Gastrocnemius medialis (tissue), 4 donors: ENCODE results near the gene C4orf51. TPM values are rescaled to one million over a fixed set of nuclear protein-coding genes. Genes with fewer than 3 reads are reported as not detected.
"Not testable (repeated sequence)": the region's sequence is repeated elsewhere in the genome, so short reads cannot be mapped to it uniquely, and the experiment has no call there.

Experiments
- ATAC-seq, 2 donors: fragments of 150-250 bp; one replicate each; pipeline ENCODE4 v1.9.1; 2016
- DNase-seq, 2 donors: peaks; one replicate each; pipeline ENCODE4 v3.0.0-alpha.2; 2019
- H3K27ac ChIP-seq, 4 donors: fragments of 200-600 bp; sonication (generic); 1 replicate in 1 of 4; 2 replicates in 3 of 4; pipeline ENCODE4 v1.5.1; 2016 to 2018; ENCODE audit warnings: mild to moderate bottlenecking in 2 of 4, moderate library complexity in 1 of 4
- H3K27me3 ChIP-seq, 3 donors: fragments of 200-600 bp; sonication (generic) in 2 of 3; 1 replicate in 1 of 3; 2 replicates in 2 of 3; pipeline versions ENCODE4 v1.5.1 to v1.6.0; 2016 to 2019; ENCODE audit warnings: mild to moderate bottlenecking in 1 of 3, moderate library complexity in 1 of 3
- H3K36me3 ChIP-seq, 2 donors: fragments of 200-600 bp; sonication (generic) in 1 of 2; one replicate each; pipeline ENCODE4 v1.5.1; 2017 to 2018
- H3K4me1 ChIP-seq, 2 donors: fragments of 200-600 bp; sonication (generic) in 1 of 2; one replicate each; pipeline ENCODE4 v1.5.1; 2016 to 2017; ENCODE audit warnings: mild to moderate bottlenecking in 2 of 2
- H3K4me3 ChIP-seq, 4 donors: fragments of 200-600 bp; sonication (generic) in 3 of 4; 1 replicate in 1 of 4; 2 replicates in 3 of 4; pipeline ENCODE4 v1.5.1; 2016 to 2019; ENCODE audit warnings: mild to moderate bottlenecking in 2 of 4
- H3K9me3 ChIP-seq, 3 donors: fragments of 200-600 bp; sonication (generic) in 2 of 3; 1 replicate in 1 of 3; 2 replicates in 2 of 3; pipeline ENCODE4 v1.5.1; 2016 to 2019
- POLR2A ChIP-seq, 2 donors: fragments of 450-650 bp; IDR thresholded peaks; one replicate each; pipeline ENCODE4 v1.6.1; 2017; ENCODE audit warnings: antibody characterized with exemption in 2 of 2, mild to moderate bottlenecking in 2 of 2, moderate library complexity in 2 of 2
- in situ Hi-C, 4 donors: fragments of 200-750 bp; cut with MboI; loops; one replicate each; pipeline versions ENCODE4 v1.15.0 to v1.8.0; 2017; ENCODE audit warnings: low sequenced_read_pairs in 4 of 4
- intact Hi-C: fragments of 100-400 bp; cut with DNase I; formaldehyde crosslinking; loops from one replicate; pipeline ENCODE4 v1.15.1; 2023; ENCODE audit warnings: low total_unique reads
- total RNA-seq, 4 donors: library from RNA; depleted of rRNA; stranded (reverse); fragments of >200 nt; gene quantifications; one replicate each; pipeline versions ENCODE4 v1.1.0 to v1.2.3, GENCODE V29; 2016
- TF ChIP-seq, protein P1 (sequence below), 5 experiments: fragments of 450-650 bp in 3 of 5; fragments of 200-600 bp in 2 of 5; sonication (generic) in 2 of 5; IDR thresholded peaks in 4 of 5; conservative IDR thresholded peaks in 1 of 5; 1 replicate in 4 of 5; 2 replicates in 1 of 5; pipeline ENCODE4 v1.5.1; 2016 to 2019; ENCODE audit warnings: antibody characterized with exemption in 5 of 5, mild to moderate bottlenecking in 3 of 5, moderate library complexity in 3 of 5

C4orf51 gene
- total RNA-seq, 4 donors from 2014 or later, result not detected

- TF ChIP-seq, protein P1, sequence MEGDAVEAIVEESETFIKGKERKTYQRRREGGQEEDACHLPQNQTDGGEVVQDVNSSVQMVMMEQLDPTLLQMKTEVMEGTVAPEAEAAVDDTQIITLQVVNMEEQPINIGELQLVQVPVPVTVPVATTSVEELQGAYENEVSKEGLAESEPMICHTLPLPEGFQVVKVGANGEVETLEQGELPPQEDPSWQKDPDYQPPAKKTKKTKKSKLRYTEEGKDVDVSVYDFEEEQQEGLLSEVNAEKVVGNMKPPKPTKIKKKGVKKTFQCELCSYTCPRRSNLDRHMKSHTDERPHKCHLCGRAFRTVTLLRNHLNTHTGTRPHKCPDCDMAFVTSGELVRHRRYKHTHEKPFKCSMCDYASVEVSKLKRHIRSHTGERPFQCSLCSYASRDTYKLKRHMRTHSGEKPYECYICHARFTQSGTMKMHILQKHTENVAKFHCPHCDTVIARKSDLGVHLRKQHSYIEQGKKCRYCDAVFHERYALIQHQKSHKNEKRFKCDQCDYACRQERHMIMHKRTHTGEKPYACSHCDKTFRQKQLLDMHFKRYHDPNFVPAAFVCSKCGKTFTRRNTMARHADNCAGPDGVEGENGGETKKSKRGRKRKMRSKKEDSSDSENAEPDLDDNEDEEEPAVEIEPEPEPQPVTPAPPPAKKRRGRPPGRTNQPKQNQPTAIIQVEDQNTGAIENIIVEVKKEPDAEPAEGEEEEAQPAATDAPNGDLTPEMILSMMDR (IDR thresholded peaks at IDR 0.05 in 4 of 5, conservative IDR thresholded peaks at IDR 0.05 in 1 of 5), result no peak
- TF ChIP-seq POLR2A (IDR thresholded peaks at IDR 0.05), result no peak
- intact Hi-C loops (loop anchor here (2.0 to 5.0 kb wide), 4 partner anchors 15 to 200 kb away; partner anchors contain the start of gene SMAD1), in situ Hi-C loops (no loop called here)
- ATAC-seq (no peak), DNase-seq (no peak)
- Histone ChIP-seq H3K9me3 (peaks cover 0 to 5% (median 0%) of the 10 kb centered on the region in 3 donors), H3K27ac (peak overlapping the region; percentile 79 to 91 (median 82)), H3K36me3 (no peaks in the 10 kb centered on the region), H3K4me1 (peaks cover 25 to 36% of the 10 kb centered on the region in 2 donors), H3K4me3 (no peak overlapping the region), H3K27me3 (no peaks in the 10 kb centered on the region)
Observed at GRCh38 chr4:145681956-145682355, 2.0 kb downstream of the C4orf51 start.

GRCh38 chr4:145686991-145687390 is 7.0 kb downstream of the C4orf51 start:
- intact Hi-C loops, result no loop called here

GRCh38 chr4:145690610-145691009 is 10.7 kb downstream of the C4orf51 start:
- ATAC-seq (no peak), DNase-seq (no peak)
- Histone ChIP-seq H3K36me3 (no peaks in the 10 kb centered on the region), H3K9me3 (no peaks in the 10 kb centered on the region), H3K27ac (no peak overlapping the region), H3K4me3 (no peak overlapping the region), H3K4me1 (peaks cover 9 to 11% of the 10 kb centered on the region in 2 donors), H3K27me3 (no peaks in the 10 kb centered on the region)
- in situ Hi-C loops, result no loop called here
- intact Hi-C loops, result no loop called here
- no peak for TF ChIP-seq POLR2A (IDR thresholded peaks at IDR 0.05)
- TF ChIP-seq, protein P1 (IDR thresholded peaks at IDR 0.05 in 4 of 5, conservative IDR thresholded peaks at IDR 0.05 in 1 of 5), result no peak

More at GRCh38 chr4:145686991-145687390, 7.0 kb downstream of the C4orf51 start:
- Histone ChIP-seq H3K36me3 (no peaks in the 10 kb centered on the region), H3K9me3 (no peaks in the 10 kb centered on the region), H3K27ac (no peak overlapping the region), H3K4me1 (peaks cover under 1 to 4% of the 10 kb centered on the region in 2 donors), H3K4me3 (no peak overlapping the region), H3K27me3 (no peaks in the 10 kb centered on the region)
- in situ Hi-C loops, result no loop called here
- no peak for DNase-seq
- TF ChIP-seq POLR2A (IDR thresholded peaks at IDR 0.05), result no peak
- TF ChIP-seq, protein P1 (IDR thresholded peaks at IDR 0.05 in 4 of 5, conservative IDR thresholded peaks at IDR 0.05 in 1 of 5), result no peak
- no peak for ATAC-seq

DNA sequence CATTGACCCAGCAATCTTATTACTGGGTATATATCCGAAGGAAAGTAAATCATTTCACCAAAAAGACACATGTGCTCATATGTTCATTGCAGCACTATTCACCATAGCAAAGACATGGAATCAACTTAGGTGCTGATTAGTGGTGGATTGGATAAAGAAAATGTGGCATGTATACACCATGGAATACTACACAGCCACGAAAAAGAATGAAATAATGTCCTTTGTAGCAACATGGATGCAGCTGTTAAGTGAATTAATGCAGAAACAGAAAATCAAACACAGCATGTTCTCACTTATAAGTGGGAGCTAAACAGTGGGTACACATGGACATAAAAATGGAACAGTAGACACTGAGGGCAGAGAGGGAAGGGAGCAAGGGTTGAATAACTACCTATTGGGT is 11.5 kb downstream of the C4orf51 start:
- intact Hi-C loops, H3K36me3 ChIP-seq, in situ Hi-C loops: not testable (repeated sequence)

GRCh38 chr4:145694929-145695328 is 15.0 kb downstream of the C4orf51 start:
- Histone ChIP-seq H3K4me1 (peaks cover 9 to 11% of the 10 kb centered on the region in 2 donors), H3K36me3 (no peaks in the 10 kb centered on the region), H3K9me3 (no peaks in the 10 kb centered on the region), H3K4me3 (no peak overlapping the region), H3K27ac (peak overlapping the region in 2 of 4 donors; percentile 32 to 63), H3K27me3 (no peaks in the 10 kb centered on the region)
- DNase-seq, result no peak
- TF ChIP-seq POLR2A (IDR thresholded peaks at IDR 0.05), result no peak
- TF ChIP-seq, protein P1 (IDR thresholded peaks at IDR 0.05 in 4 of 5, conservative IDR thresholded peaks at IDR 0.05 in 1 of 5), result no peak
- intact Hi-C loops (no loop called here), in situ Hi-C loops (no loop called here)
- ATAC-seq, result peak; percentile 93 to 99

More for the DNA sequence above, 11.5 kb downstream of the C4orf51 start:
- H3K4me1 ChIP-seq, result peaks cover 9 to 11% of the 10 kb centered on the region in 2 donors
- not testable (repeated sequence) for ATAC-seq, H3K27me3 ChIP-seq, H3K9me3 ChIP-seq, DNase-seq, H3K4me3 ChIP-seq, H3K27ac ChIP-seq
